D721Med (cell line): Measurements from ENCODE around the gene TTC28.

Experiments
- DNase-seq: peaks from one replicate; pipeline ENCODE4 v3.0.0; 2011; ENCODE audit warnings: low spot score; ENCODE audit not compliant: insufficient read length
- FAIRE-seq: peaks from 2 replicates; lab custom pipeline; 2011; peaks lifted over from hg19 to GRCh38; lab: Jason Lieb, UNC
- TF ChIP-seq, protein P1 (sequence below): IDR thresholded peaks from 2 replicates; pipeline ENCODE4 v1.5.1; 2012; ENCODE audit warnings: mild to moderate bottlenecking, control low read depth; ENCODE audit not compliant: insufficient read depth; ENCODE audit errors: missing control alignments

Gene TTC28

DNA sequence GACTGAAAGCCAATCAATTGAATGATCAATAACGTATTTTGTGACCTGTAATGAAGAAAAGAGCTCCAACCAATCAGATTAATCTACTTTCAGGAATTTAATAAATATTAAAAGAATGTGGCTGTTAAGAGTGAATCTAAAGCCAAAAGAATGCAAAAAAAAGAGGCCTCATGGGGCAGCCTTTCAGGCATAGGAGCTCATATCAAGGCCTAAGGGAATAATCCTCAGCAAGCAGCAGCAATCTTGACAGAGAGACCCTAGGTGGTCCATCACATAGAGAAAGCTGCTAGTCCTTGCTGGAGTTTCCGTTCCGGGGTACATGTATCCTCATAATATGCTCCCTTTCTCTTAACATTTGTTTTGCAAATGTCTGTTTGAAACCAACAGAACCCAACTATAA is 447.4 kb downstream of the TTC28 start:
- DNase-seq (no peak), FAIRE-seq (no peak)
- TF ChIP-seq, protein P1, sequence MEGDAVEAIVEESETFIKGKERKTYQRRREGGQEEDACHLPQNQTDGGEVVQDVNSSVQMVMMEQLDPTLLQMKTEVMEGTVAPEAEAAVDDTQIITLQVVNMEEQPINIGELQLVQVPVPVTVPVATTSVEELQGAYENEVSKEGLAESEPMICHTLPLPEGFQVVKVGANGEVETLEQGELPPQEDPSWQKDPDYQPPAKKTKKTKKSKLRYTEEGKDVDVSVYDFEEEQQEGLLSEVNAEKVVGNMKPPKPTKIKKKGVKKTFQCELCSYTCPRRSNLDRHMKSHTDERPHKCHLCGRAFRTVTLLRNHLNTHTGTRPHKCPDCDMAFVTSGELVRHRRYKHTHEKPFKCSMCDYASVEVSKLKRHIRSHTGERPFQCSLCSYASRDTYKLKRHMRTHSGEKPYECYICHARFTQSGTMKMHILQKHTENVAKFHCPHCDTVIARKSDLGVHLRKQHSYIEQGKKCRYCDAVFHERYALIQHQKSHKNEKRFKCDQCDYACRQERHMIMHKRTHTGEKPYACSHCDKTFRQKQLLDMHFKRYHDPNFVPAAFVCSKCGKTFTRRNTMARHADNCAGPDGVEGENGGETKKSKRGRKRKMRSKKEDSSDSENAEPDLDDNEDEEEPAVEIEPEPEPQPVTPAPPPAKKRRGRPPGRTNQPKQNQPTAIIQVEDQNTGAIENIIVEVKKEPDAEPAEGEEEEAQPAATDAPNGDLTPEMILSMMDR: no peak

- TF ChIP-seq, protein P1: no peak
- FAIRE-seq (no peak), DNase-seq (no peak)
Measured at GRCh38 chr22:28231441-28231840, 448.2 kb downstream of the TTC28 start.

- DNase-seq: no peak
- TF ChIP-seq, protein P1: no peak
- FAIRE-seq: no peak
Measured at GRCh38 chr22:28230671-28231070, 449.0 kb downstream of the TTC28 start.

- no peak for FAIRE-seq
- DNase-seq: no peak
- TF ChIP-seq, protein P1: no peak
Measured at GRCh38 chr22:28229566-28230485, 449.8 kb downstream of the TTC28 start.

DNA sequence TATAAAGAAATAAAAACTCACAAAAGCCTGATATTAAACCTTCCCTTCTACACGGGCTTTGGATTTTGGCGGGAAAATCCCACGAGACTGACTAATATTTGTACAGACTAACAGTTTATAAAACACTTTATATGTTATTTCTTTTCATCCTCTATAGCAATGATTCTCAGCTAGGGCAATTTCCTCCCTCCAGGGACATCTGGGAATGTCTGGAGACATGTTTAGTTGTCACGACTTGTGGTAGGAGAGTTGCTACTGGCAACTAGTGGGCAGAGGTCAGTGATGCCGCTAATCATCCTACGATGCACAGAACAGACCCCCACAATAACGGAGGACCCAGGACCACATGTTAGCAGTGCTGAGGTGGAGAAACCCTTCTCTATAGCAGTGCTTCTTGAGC is 455.8 kb downstream of the TTC28 start:
- no peak for FAIRE-seq
- DNase-seq: no peak
- TF ChIP-seq, protein P1: no peak

- no peak for FAIRE-seq
- DNase-seq: no peak
- TF ChIP-seq, protein P1: no peak
Measured at GRCh38 chr22:28222976-28223745, 456.5 kb downstream of the TTC28 start.

DNA sequence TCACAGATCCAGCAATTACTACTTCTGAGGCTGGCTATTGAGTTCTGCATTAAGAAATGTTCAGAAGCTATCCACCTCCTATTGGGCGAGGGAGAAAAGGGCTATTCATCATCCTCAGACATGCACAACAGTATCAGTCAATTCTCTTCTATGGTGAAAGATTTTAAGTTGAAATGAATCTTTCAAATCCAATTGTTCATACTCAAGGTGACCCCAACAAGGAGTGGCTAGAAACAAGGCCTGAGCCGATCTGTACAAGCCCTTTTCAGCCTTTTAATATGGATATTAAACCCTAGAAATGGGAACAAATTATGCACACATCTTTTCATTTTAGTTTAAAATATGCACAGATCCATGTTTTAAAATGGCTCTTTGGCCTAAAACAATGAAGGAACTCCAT is 457.1 kb downstream of the TTC28 start:
- DNase-seq: no peak
- FAIRE-seq: no peak
- TF ChIP-seq, protein P1: no peak
